OCI-LY3 (cell line): ENCODE measurements around the gene OTOGL.

Experiments used
- H2AFZ ChIP-seq: fragments of 200-600, 300-600 bp; shearing (Covaris generic); 2 replicates; pipeline ENCODE4 v1.6.0; 2014; ENCODE audit warnings: antibody characterized with exemption, low read depth, low read length
- H3K27ac ChIP-seq: fragments of 200-600, 300-600 bp; sonication (generic); 2 replicates; pipeline ENCODE4 v1.5.1; 2014; ENCODE audit warnings: mild to moderate bottlenecking, low read length, moderate library complexity, mixed read lengths
- H3K27me3 ChIP-seq: fragments of 200-600, 300-600 bp; sonication (generic); 2 replicates; pipeline ENCODE4 v1.6.1; 2014; ENCODE audit warnings: low read depth, low read length, mixed read lengths
- H3K36me3 ChIP-seq: fragments of 200-600, 300-600 bp; sonication (generic); replicated peaks from 2 replicates; pipeline ENCODE3; 2014; ENCODE audit warnings: low read depth, low read length, mixed read lengths
- H3K4me1 ChIP-seq: fragments of 300-600, 200-600 bp; sonication (generic); 2 replicates; pipeline ENCODE4 v1.6.1; 2014; ENCODE audit warnings: low read length, mixed read lengths
- H3K4me2 ChIP-seq: fragments of 200-600, 300-600 bp; sonication (generic); 2 replicates; pipeline ENCODE4 v1.6.1; 2014; ENCODE audit warnings: low read length, mixed read lengths
- H3K4me3 ChIP-seq: fragments of 300-600, 200-600 bp; sonication (generic); 2 replicates; pipeline ENCODE4 v1.5.1; 2014; ENCODE audit warnings: antibody characterized with exemption, mild to moderate bottlenecking, low read length, moderate library complexity
- H3K79me2 ChIP-seq: fragments of 300-600, 200-600 bp; shearing (Covaris generic); 2 replicates; pipeline ENCODE4 v1.6.1; 2014; ENCODE audit warnings: mild to moderate bottlenecking, low read length, mixed read lengths
- H3K9ac ChIP-seq: fragments of 300-600, 200-600 bp; shearing (Covaris generic); 2 replicates; pipeline ENCODE4 v1.6.0; 2014; ENCODE audit warnings: mild to moderate bottlenecking, low read length, moderate library complexity
- H3K9me3 ChIP-seq: fragments of 200-600, 300-600 bp; shearing (Covaris generic); 2 replicates; pipeline ENCODE4 v1.6.1; 2014; ENCODE audit warnings: low read length, mixed read lengths; ENCODE audit not compliant: insufficient read depth
- H4K20me1 ChIP-seq: fragments of 200-600, 300-600 bp; sonication (generic); 2 replicates; pipeline ENCODE4 v1.6.1; 2016; ENCODE audit warnings: low read length, mixed read lengths; ENCODE audit not compliant: insufficient read depth
- CTCF ChIP-seq: fragments of 200-600, 300-600 bp; sonication (generic); IDR thresholded peaks from 2 replicates; pipeline ENCODE4 v1.5.1; 2014; ENCODE audit warnings: antibody characterized with exemption, low read length, low read depth
- EZH2phosphoT487 ChIP-seq: fragments of 200-600 bp; shearing (Covaris generic); IDR thresholded peaks from 2 replicates; pipeline ENCODE4 v1.6.1; 2018; ENCODE audit warnings: antibody characterized with exemption, mixed run types, low read depth

The OTOGL gene

GRCh38 chr12:80156306-80156705 lies 57.0 kb downstream of the OTOGL start:
- H3K4me3 ChIP-seq = no peak overlapping the region
- no peaks in the 10 kb centered on the region for H3K36me3 ChIP-seq
- no peaks in the 10 kb centered on the region for H3K79me2 ChIP-seq
- H3K4me1 ChIP-seq = peaks cover 8% of the 10 kb centered on the region
- no peaks in the 10 kb centered on the region for H4K20me1 ChIP-seq
- no peak overlapping the region for H2AFZ ChIP-seq
- no peak overlapping the region for H3K9ac ChIP-seq
- TF ChIP-seq EZH2phosphoT487 (no peak), CTCF (no peak)
- no peak overlapping the region for H3K4me2 ChIP-seq
- no peaks in the 10 kb centered on the region for H3K9me3 ChIP-seq
- H3K27me3 ChIP-seq = no peaks in the 10 kb centered on the region
- no peak overlapping the region for H3K27ac ChIP-seq

- Histone ChIP-seq H3K4me1 (peaks cover 17% of the 10 kb centered on the region), H3K9me3 (no peaks in the 10 kb centered on the region), H3K4me3 (no peak overlapping the region), H4K20me1 (no peaks in the 10 kb centered on the region), H3K4me2 (no peak overlapping the region), H3K36me3 (no peaks in the 10 kb centered on the region), H3K79me2 (no peaks in the 10 kb centered on the region), H3K27me3 (no peaks in the 10 kb centered on the region), H3K9ac (no peak overlapping the region), H3K27ac (no peak overlapping the region), H2AFZ (no peak overlapping the region)
- TF ChIP-seq EZH2phosphoT487 (no peak), CTCF (no peak)
Measured at GRCh38 chr12:80157645-80158044, 58.3 kb downstream of the OTOGL start.

GRCh38 chr12:80161612-80162011 lies 62.3 kb downstream of the OTOGL start:
- Histone ChIP-seq H2AFZ (no peak overlapping the region), H4K20me1 (no peaks in the 10 kb centered on the region), H3K27me3 (no peaks in the 10 kb centered on the region), H3K9ac (no peak overlapping the region), H3K4me1 (peaks cover 9% of the 10 kb centered on the region), H3K27ac (no peak overlapping the region), H3K4me2 (no peak overlapping the region), H3K36me3 (no peaks in the 10 kb centered on the region), H3K4me3 (no peak overlapping the region), H3K79me2 (no peaks in the 10 kb centered on the region), H3K9me3 (no peaks in the 10 kb centered on the region)
- no peak for TF ChIP-seq EZH2phosphoT487
- TF ChIP-seq CTCF = no peak

GRCh38 chr12:80162177-80162576 lies 62.8 kb downstream of the OTOGL start:
- Histone ChIP-seq H3K36me3 (no peaks in the 10 kb centered on the region), H2AFZ (no peak overlapping the region), H3K27ac (no peak overlapping the region), H3K9me3 (no peaks in the 10 kb centered on the region), H4K20me1 (no peaks in the 10 kb centered on the region), H3K4me2 (no peak overlapping the region), H3K27me3 (no peaks in the 10 kb centered on the region), H3K4me3 (no peak overlapping the region), H3K9ac (no peak overlapping the region), H3K79me2 (no peaks in the 10 kb centered on the region), H3K4me1 (peaks cover 9% of the 10 kb centered on the region)
- no peak for TF ChIP-seq CTCF
- TF ChIP-seq EZH2phosphoT487 = no peak
